ENCODE results near the gene CAND1. TPM values are rescaled to one million over a fixed set of nuclear protein-coding genes. Genes with fewer than 3 reads are reported as not detected.
"Not testable (repeated sequence)": the region's sequence is repeated elsewhere in the genome, so short reads cannot be mapped to it uniquely, and the experiment has no call there.

Gene CAND1
- total RNA-seq, 1 donor from 2014 or later = 197 TPM

- Mint-ChIP-seq H3K27me3 (ENCODE audit: low read depth) (no peaks in the 10 kb centered on the region), H3K36me3 (ENCODE audit: low read depth) (peaks cover 9% of the 10 kb centered on the region), H3K9me3 (no peaks in the 10 kb centered on the region), H3K4me3 (ENCODE audit: low read depth) (no peak overlapping the region), H3K4me1 (ENCODE audit: low read depth) (peaks cover 3% of the 10 kb centered on the region), H3K27ac (no peak overlapping the region)
- DNase-seq (ENCODE audit: low spot score) = no peak
- intact Hi-C loops (cut with micrococcal nuclease) = no loop called here
These were observed 57.5 kb downstream of the CAND1 start for GRCh38 chr12:67326637-67327036.

- Mint-ChIP-seq H3K4me3 (ENCODE audit: low read depth) (no peak overlapping the region), H3K36me3 (ENCODE audit: low read depth) (peaks cover 3% of the 10 kb centered on the region), H3K9me3 (no peaks in the 10 kb centered on the region), H3K4me1 (ENCODE audit: low read depth) (peaks cover 3% of the 10 kb centered on the region), H3K27ac (no peak overlapping the region), H3K27me3 (ENCODE audit: low read depth) (no peaks in the 10 kb centered on the region)
- intact Hi-C loops (cut with micrococcal nuclease) = no loop called here
- no peak for DNase-seq (ENCODE audit: low spot score)
These were observed 58.3 kb downstream of the CAND1 start for GRCh38 chr12:67327466-67327865.

GRCh38 chr12:67331123-67331522 is 62.0 kb downstream of the CAND1 start:
- Mint-ChIP-seq H3K9me3 (peaks cover 5% of the 10 kb centered on the region), H3K36me3 (ENCODE audit: low read depth) (peaks cover 4% of the 10 kb centered on the region), H3K4me1 (ENCODE audit: low read depth) (peaks cover 3% of the 10 kb centered on the region), H3K4me3 (ENCODE audit: low read depth) (no peak overlapping the region), H3K27ac (no peak overlapping the region), H3K27me3 (ENCODE audit: low read depth) (peaks cover 2% of the 10 kb centered on the region)
- intact Hi-C loops (cut with micrococcal nuclease) = no loop called here
- no peak for DNase-seq (ENCODE audit: low spot score)

GRCh38 chr12:67331828-67332227 is 62.7 kb downstream of the CAND1 start:
- Mint-ChIP-seq H3K36me3 (ENCODE audit: low read depth) (peaks cover 4% of the 10 kb centered on the region), H3K4me3 (ENCODE audit: low read depth) (no peak overlapping the region), H3K9me3 (peaks cover 5% of the 10 kb centered on the region), H3K27me3 (ENCODE audit: low read depth) (peaks cover 2% of the 10 kb centered on the region), H3K4me1 (ENCODE audit: low read depth) (peaks cover 3% of the 10 kb centered on the region), H3K27ac (no peak overlapping the region)
- no peak for DNase-seq (ENCODE audit: low spot score)
- intact Hi-C loops (cut with micrococcal nuclease) = no loop called here

- Mint-ChIP-seq H3K9me3 (peaks cover 13% of the 10 kb centered on the region), H3K4me3 (ENCODE audit: low read depth) (no peak overlapping the region), H3K27me3 (ENCODE audit: low read depth) (peaks cover 2% of the 10 kb centered on the region), H3K27ac (no peak overlapping the region), H3K4me1 (ENCODE audit: low read depth) (peaks cover 3% of the 10 kb centered on the region), H3K36me3 (ENCODE audit: low read depth) (peaks cover 4% of the 10 kb centered on the region)
- no peak for DNase-seq (ENCODE audit: low spot score)
- intact Hi-C loops (cut with micrococcal nuclease) = no loop called here
These were observed 64.5 kb downstream of the CAND1 start for GRCh38 chr12:67333649-67334048.

GRCh38 chr12:67338426-67338825 is 69.3 kb downstream of the CAND1 start:
- no peak overlapping the region for H3K27ac Mint-ChIP-seq
- peaks cover 4% of the 10 kb centered on the region for H3K36me3 Mint-ChIP-seq (ENCODE audit: low read depth)
- H3K4me3 Mint-ChIP-seq (ENCODE audit: low read depth) = no peak overlapping the region
- intact Hi-C loops (cut with micrococcal nuclease) = no loop called here
- peaks cover 33% of the 10 kb centered on the region for H3K9me3 Mint-ChIP-seq
- H3K4me1 Mint-ChIP-seq (ENCODE audit: low read depth) = no peaks in the 10 kb centered on the region
- DNase-seq (ENCODE audit: low spot score) = no peak
- H3K27me3 Mint-ChIP-seq (ENCODE audit: low read depth) = peaks cover 2% of the 10 kb centered on the region

- H3K4me1 Mint-ChIP-seq (ENCODE audit: low read depth) = no peaks in the 10 kb centered on the region
- no peak overlapping the region for H3K27ac Mint-ChIP-seq
- DNase-seq (ENCODE audit: low spot score) = no peak
- H3K27me3 Mint-ChIP-seq (ENCODE audit: low read depth) = peaks cover under 1% of the 10 kb centered on the region
- intact Hi-C loops (cut with micrococcal nuclease) = no loop called here
- no peak overlapping the region for H3K4me3 Mint-ChIP-seq (ENCODE audit: low read depth)
- peaks cover 2% of the 10 kb centered on the region for H3K36me3 Mint-ChIP-seq (ENCODE audit: low read depth)
- H3K9me3 Mint-ChIP-seq = peaks cover 31% of the 10 kb centered on the region
These were observed 70.4 kb downstream of the CAND1 start for GRCh38 chr12:67339530-67339929.

- H3K27ac Mint-ChIP-seq; H3K36me3 Mint-ChIP-seq (ENCODE audit: low read depth); H3K4me1 Mint-ChIP-seq (ENCODE audit: low read depth); DNase-seq (ENCODE audit: low spot score); H3K4me3 Mint-ChIP-seq (ENCODE audit: low read depth); intact Hi-C loops (cut with micrococcal nuclease); H3K27me3 Mint-ChIP-seq (ENCODE audit: low read depth): not testable (repeated sequence)
- H3K9me3 Mint-ChIP-seq = peaks cover 36% of the 10 kb centered on the region
These were observed 71.9 kb downstream of the CAND1 start for GRCh38 chr12:67341086-67341485.

GRCh38 chr12:67344979-67345710 is 76.0 kb downstream of the CAND1 start:
- no peak for DNase-seq (ENCODE audit: low spot score)
- Mint-ChIP-seq H3K36me3 (ENCODE audit: low read depth) (no peaks in the 10 kb centered on the region), H3K27ac (no peak overlapping the region), H3K4me3 (ENCODE audit: low read depth) (no peak overlapping the region), H3K9me3 (peaks cover 37% of the 10 kb centered on the region), H3K27me3 (ENCODE audit: low read depth) (no peaks in the 10 kb centered on the region), H3K4me1 (ENCODE audit: low read depth) (no peaks in the 10 kb centered on the region)
- intact Hi-C loops (cut with micrococcal nuclease) = no loop called here

GRCh38 chr12:67348683-67349082 is 79.5 kb downstream of the CAND1 start:
- H3K27ac Mint-ChIP-seq = no peak overlapping the region
- no peak overlapping the region for H3K4me3 Mint-ChIP-seq (ENCODE audit: low read depth)
- intact Hi-C loops (cut with micrococcal nuclease) = no loop called here
- no peaks in the 10 kb centered on the region for H3K36me3 Mint-ChIP-seq (ENCODE audit: low read depth)
- peaks cover 3% of the 10 kb centered on the region for H3K4me1 Mint-ChIP-seq (ENCODE audit: low read depth)
- H3K27me3 Mint-ChIP-seq (ENCODE audit: low read depth) = peaks cover 4% of the 10 kb centered on the region
- no peak for DNase-seq (ENCODE audit: low spot score)
- H3K9me3 Mint-ChIP-seq = peaks cover 30% of the 10 kb centered on the region

GRCh38 chr12:67352682-67353081 is 83.5 kb downstream of the CAND1 start:
- Mint-ChIP-seq H3K36me3 (ENCODE audit: low read depth) (no peaks in the 10 kb centered on the region), H3K9me3 (peaks cover 7% of the 10 kb centered on the region), H3K27ac (no peak overlapping the region), H3K4me3 (ENCODE audit: low read depth) (no peak overlapping the region), H3K4me1 (ENCODE audit: low read depth) (peaks cover 24% of the 10 kb centered on the region), H3K27me3 (ENCODE audit: low read depth) (peaks cover 4% of the 10 kb centered on the region)
- DNase-seq (ENCODE audit: low spot score) = no peak
- intact Hi-C loops (cut with micrococcal nuclease) = loop anchor here (10.0 kb wide), 1 partner anchor 802 kb away; the partner anchor contains the start of gene IFNG

GRCh38 chr12:67354322-67354721 is 85.2 kb downstream of the CAND1 start:
- Mint-ChIP-seq H3K4me3 (ENCODE audit: low read depth) (no peak overlapping the region), H3K27me3 (ENCODE audit: low read depth) (peaks cover 6% of the 10 kb centered on the region), H3K4me1 (ENCODE audit: low read depth) (peaks cover 24% of the 10 kb centered on the region), H3K36me3 (ENCODE audit: low read depth) (no peaks in the 10 kb centered on the region), H3K9me3 (no peaks in the 10 kb centered on the region), H3K27ac (peak overlapping the region; percentile 13)
- DNase-seq (ENCODE audit: low spot score) = no peak
- intact Hi-C loops (cut with micrococcal nuclease) = loop anchor here (2.0 to 10.0 kb wide), 2 partner anchors 472 to 800 kb away; partner anchors contain the start of gene IFNG

- intact Hi-C loops (cut with micrococcal nuclease) = loop anchor here (2.0 to 10.0 kb wide), 4 partner anchors 87 to 800 kb away; partner anchors contain the start of genes DYRK2 and IFNG
- peaks cover 6% of the 10 kb centered on the region for H3K27me3 Mint-ChIP-seq (ENCODE audit: low read depth)
- DNase-seq (ENCODE audit: low spot score) = no peak
- no peak overlapping the region for H3K4me3 Mint-ChIP-seq (ENCODE audit: low read depth)
- H3K27ac Mint-ChIP-seq = no peak overlapping the region
- no peaks in the 10 kb centered on the region for H3K36me3 Mint-ChIP-seq (ENCODE audit: low read depth)
- no peaks in the 10 kb centered on the region for H3K9me3 Mint-ChIP-seq
- peaks cover 24% of the 10 kb centered on the region for H3K4me1 Mint-ChIP-seq (ENCODE audit: low read depth)
These were observed 85.8 kb downstream of the CAND1 start for GRCh38 chr12:67354966-67355365.

All from activated T-helper 2 cell treated with anti-CD3 and anti-CD28 coated beads, Interferon-gamma antibody, Interleukin-2, Interleukin-4, amounts not matched to agents 10 μg/mL and 5 μg/mL and 100 μg/mL, durations not matched to agents 14 hours and 24 hours and 36 hours (primary cell).